ENCODE measurements around the gene MTHFS.

MTHFS gene

GRCh38 chr15:79874242-79874641, 22.6 kb downstream of the MTHFS start:
- TF ChIP-seq, protein P1, sequence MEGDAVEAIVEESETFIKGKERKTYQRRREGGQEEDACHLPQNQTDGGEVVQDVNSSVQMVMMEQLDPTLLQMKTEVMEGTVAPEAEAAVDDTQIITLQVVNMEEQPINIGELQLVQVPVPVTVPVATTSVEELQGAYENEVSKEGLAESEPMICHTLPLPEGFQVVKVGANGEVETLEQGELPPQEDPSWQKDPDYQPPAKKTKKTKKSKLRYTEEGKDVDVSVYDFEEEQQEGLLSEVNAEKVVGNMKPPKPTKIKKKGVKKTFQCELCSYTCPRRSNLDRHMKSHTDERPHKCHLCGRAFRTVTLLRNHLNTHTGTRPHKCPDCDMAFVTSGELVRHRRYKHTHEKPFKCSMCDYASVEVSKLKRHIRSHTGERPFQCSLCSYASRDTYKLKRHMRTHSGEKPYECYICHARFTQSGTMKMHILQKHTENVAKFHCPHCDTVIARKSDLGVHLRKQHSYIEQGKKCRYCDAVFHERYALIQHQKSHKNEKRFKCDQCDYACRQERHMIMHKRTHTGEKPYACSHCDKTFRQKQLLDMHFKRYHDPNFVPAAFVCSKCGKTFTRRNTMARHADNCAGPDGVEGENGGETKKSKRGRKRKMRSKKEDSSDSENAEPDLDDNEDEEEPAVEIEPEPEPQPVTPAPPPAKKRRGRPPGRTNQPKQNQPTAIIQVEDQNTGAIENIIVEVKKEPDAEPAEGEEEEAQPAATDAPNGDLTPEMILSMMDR (IDR thresholded peaks at IDR 0.05; ENCODE audit: low read depth, low read length, missing control alignments) = no peak
- no peak overlapping the region for H3K4me3 ChIP-seq (replicated peaks; ENCODE audit: low read depth, low read length)
- DNase-seq (ENCODE audit: extremely low read depth, low read depth) = no peak

- H3K4me3 ChIP-seq (replicated peaks; ENCODE audit: low read depth, low read length) = no peak overlapping the region
- peak; percentile 25 for DNase-seq (ENCODE audit: extremely low read depth, low read depth)
- TF ChIP-seq, protein P1 (IDR thresholded peaks at IDR 0.05; ENCODE audit: low read depth, low read length, missing control alignments) = no peak
Observed at GRCh38 chr15:79872358-79873017, 24.3 kb downstream of the MTHFS start.

- TF ChIP-seq, protein P1 (IDR thresholded peaks at IDR 0.05; ENCODE audit: low read depth, low read length, missing control alignments) = no peak
- no peak for DNase-seq (ENCODE audit: extremely low read depth, low read depth)
- no peak overlapping the region for H3K4me3 ChIP-seq (replicated peaks; ENCODE audit: low read depth, low read length)
Observed at GRCh38 chr15:79868554-79868953, 28.3 kb downstream of the MTHFS start.

DNA sequence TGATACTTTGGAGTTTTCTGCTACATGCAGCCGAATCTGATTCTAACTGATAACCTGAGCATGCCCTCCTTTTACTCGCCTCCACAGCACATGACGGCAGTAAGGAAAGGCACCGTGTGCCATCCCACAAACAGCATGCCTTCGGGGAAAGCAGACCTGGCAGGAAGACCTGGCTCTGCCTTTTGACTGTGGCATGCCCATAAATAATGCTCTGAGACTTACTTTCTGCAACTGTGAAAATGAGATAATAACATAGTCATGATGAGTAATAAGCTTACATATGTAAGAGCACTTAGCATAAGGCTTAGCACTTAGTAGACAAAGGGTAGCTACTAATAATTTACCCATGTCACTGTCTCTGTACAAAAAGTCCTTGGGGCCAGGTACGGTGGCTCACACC, 32.9 kb downstream of the MTHFS start:
- TF ChIP-seq, protein P1 (IDR thresholded peaks at IDR 0.05; ENCODE audit: low read depth, low read length, missing control alignments) = no peak
- H3K4me3 ChIP-seq (replicated peaks; ENCODE audit: low read depth, low read length) = no peak overlapping the region
- DNase-seq (ENCODE audit: extremely low read depth, low read depth) = no peak

GRCh38 chr15:79862191-79862590, 34.6 kb downstream of the MTHFS start:
- TF ChIP-seq, protein P1 (IDR thresholded peaks at IDR 0.05; ENCODE audit: low read depth, low read length, missing control alignments) = no peak
- DNase-seq (ENCODE audit: extremely low read depth, low read depth) = no peak
- no peak overlapping the region for H3K4me3 ChIP-seq (replicated peaks; ENCODE audit: low read depth, low read length)

- TF ChIP-seq, protein P1 (IDR thresholded peaks at IDR 0.05; ENCODE audit: low read depth, low read length, missing control alignments) = no peak
- no peak overlapping the region for H3K4me3 ChIP-seq (replicated peaks; ENCODE audit: low read depth, low read length)
- no peak for DNase-seq (ENCODE audit: extremely low read depth, low read depth)
Observed at GRCh38 chr15:79860661-79861060, 36.2 kb downstream of the MTHFS start.

GRCh38 chr15:79858469-79858868, 38.3 kb downstream of the MTHFS start:
- no peak overlapping the region for H3K4me3 ChIP-seq (replicated peaks; ENCODE audit: low read depth, low read length)
- TF ChIP-seq, protein P1 (IDR thresholded peaks at IDR 0.05; ENCODE audit: low read depth, low read length, missing control alignments) = no peak
- no peak for DNase-seq (ENCODE audit: extremely low read depth, low read depth)

All from HFF-Myc (cell line).